ENCODE data around the gene TMCO4.

DNA sequence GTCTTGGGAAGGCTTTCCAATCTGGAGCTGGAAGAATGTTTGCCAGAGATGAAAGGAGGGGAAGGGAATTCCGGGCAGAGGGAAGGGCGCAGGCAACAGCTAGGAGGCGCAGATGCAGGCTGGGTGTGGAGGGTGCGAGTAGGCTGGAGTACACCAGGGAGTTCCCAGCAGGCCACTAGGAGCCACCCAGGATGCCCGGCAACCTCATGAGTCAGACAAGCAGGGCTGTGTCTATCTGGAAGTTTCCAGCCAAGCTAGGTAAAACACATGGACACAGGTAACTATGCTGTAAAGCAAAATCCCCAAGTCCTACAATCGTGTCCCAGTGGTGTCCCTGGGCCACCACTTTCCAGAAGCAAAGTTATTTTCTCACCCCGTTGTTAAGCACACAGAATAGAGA is 156.6 kb downstream of the TMCO4 start:
- TF ChIP-seq, protein P1, sequence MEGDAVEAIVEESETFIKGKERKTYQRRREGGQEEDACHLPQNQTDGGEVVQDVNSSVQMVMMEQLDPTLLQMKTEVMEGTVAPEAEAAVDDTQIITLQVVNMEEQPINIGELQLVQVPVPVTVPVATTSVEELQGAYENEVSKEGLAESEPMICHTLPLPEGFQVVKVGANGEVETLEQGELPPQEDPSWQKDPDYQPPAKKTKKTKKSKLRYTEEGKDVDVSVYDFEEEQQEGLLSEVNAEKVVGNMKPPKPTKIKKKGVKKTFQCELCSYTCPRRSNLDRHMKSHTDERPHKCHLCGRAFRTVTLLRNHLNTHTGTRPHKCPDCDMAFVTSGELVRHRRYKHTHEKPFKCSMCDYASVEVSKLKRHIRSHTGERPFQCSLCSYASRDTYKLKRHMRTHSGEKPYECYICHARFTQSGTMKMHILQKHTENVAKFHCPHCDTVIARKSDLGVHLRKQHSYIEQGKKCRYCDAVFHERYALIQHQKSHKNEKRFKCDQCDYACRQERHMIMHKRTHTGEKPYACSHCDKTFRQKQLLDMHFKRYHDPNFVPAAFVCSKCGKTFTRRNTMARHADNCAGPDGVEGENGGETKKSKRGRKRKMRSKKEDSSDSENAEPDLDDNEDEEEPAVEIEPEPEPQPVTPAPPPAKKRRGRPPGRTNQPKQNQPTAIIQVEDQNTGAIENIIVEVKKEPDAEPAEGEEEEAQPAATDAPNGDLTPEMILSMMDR (IDR thresholded peaks at IDR 0.05), result no peak
- no peak for TF ChIP-seq EP300 (IDR thresholded peaks at IDR 0.05)
- peak in 1 of 2 donors; percentile 12 for TF ChIP-seq POLR2A (IDR thresholded peaks at IDR 0.05)
- no peak for TF ChIP-seq POLR2AphosphoS5 (IDR thresholded peaks at IDR 0.05)

Data from sigmoid colon (tissue), 4 donors.